Ovary (tissue), 3 donors: ENCODE data around the gene ATP6V0B.

ENCODE experiments used
- CTCF ChIP-seq, 3 donors: fragments of 450-650 bp in 2 of 3; fragments of 200-600 bp in 1 of 3; IDR thresholded peaks; one replicate each; pipeline versions ENCODE4 v1.5.1 to v1.8.0; 2016 to 2022; ENCODE audit warnings: antibody characterized with exemption in 3 of 3, mild to moderate bottlenecking in 1 of 3
- POLR2A ChIP-seq: fragments of 450-650 bp; IDR thresholded peaks from one replicate; pipeline ENCODE4 v1.6.1; 2017; ENCODE audit warnings: antibody characterized with exemption, mild to moderate bottlenecking, moderate library complexity
- donor health status: DM: no; HTN: no; CAD: no.

- no peak for TF ChIP-seq POLR2A
- TF ChIP-seq CTCF (IDR thresholded peaks at IDR 0.05), result no peak
These were observed 40.4 kb downstream of the ATP6V0B start for GRCh38 chr1:44015206-44015605.
